Measurements from ENCODE around the gene MATN4. TPM values are rescaled to one million over a fixed set of nuclear protein-coding genes. Genes with fewer than 3 reads are reported as not detected.
A peak's percentile ranks its signal among the peaks of the same experiment; 100 is the strongest.

The MATN4 gene
- total and polyA plus RNA-seq, 7 experiments from 2014 or later = 2.3 TPM; not detected in 6

DNA sequence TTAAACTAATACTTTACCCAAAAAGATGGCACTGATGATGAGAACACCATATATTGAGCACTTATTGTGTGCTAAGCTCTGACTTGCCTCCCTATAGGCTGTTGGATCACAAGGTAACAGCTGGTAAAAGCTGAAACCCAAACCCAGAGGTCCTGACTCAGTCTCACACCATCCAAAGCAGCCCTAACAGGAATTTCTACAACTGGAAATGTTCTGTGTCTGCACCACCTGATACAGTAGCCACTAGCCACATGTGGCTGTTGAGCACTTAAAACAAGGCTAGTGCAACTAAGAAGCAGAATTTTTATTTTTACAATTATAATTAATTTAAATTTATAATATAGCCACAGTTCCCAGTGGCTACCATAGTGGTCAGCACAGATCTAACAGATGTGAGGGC is 15.6 kb upstream of the MATN4 start:
- peaks cover 14 to 16% of the 10 kb centered on the region in 2 donors for H3K4me1 ChIP-seq (ENCODE audit: control insufficient read depth in 2 of 2, insufficient read depth in 2 of 2, low read length in 2 of 2)
- H3K4me1 Mint-ChIP-seq = peaks cover 10 to 35% (median 20%) of the 10 kb centered on the region in 7 donors
- no peaks in the 10 kb centered on the region for H3K9me3 Mint-ChIP-seq
- no peak overlapping the region for H3K27ac Mint-ChIP-seq
- no peaks in the 10 kb centered on the region for H3K36me3 ChIP-seq (ENCODE audit: control insufficient read depth in 2 of 3, insufficient read depth in 3 of 3, low read length in 3 of 3)
- no peaks in the 10 kb centered on the region for H3K27me3 Mint-ChIP-seq
- H3K27me3 ChIP-seq (ENCODE audit: control insufficient read depth in 2 of 2, insufficient read depth in 2 of 2, low read length in 2 of 2) = no peaks in the 10 kb centered on the region
- ATAC-seq (no peak), DNase-seq (no peak)
- intact Hi-C loops (cut with micrococcal nuclease) = loop anchor here in 1 of 2 donors (1.0 kb wide), 1 partner anchor 114 kb away; no protein-coding TSS in a partner anchor
- H3K4me3 Mint-ChIP-seq = no peak overlapping the region
- H3K4me3 ChIP-seq (ENCODE audit: low read length) = no peak overlapping the region
- peaks cover 0 to 8% (median 0%) of the 10 kb centered on the region in 5 donors for H3K36me3 Mint-ChIP-seq
- ChIA-PET POLR2A (no interaction called here), CTCF (interaction anchor here (0.9 to 1.5 kb wide), 3 partner anchors 39 to 447 kb away, joined by 3 to 11 read pairs (median 6); partner anchors contain the start of gene SYS1)
- H3K9me3 ChIP-seq (ENCODE audit: control insufficient read depth in 2 of 3, low read length in 3 of 3) = no peaks in the 10 kb centered on the region
- H3K27ac ChIP-seq (ENCODE audit: low read depth, low read length) = no peak overlapping the region

DNA sequence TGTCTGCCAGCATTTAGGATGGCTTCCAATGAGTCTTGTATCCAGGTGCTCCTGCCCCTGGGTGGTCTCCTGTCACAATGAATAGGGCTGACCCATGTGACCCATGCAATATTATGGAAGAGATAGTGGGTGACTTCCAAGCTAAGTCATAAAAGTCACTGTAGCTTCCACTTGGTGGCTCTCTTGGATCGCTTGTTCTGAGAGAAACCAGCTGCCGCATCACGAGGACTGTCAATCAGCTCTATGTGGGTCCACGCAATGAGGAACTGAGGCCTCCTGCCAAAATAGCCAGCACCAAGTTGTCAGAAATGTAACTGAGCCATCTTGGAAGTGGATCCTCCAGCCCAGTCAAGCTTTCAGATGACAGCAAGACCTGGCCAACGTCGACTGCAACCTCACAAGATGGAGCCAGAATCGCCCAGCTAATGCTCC is 14.9 kb upstream of the MATN4 start:
- no peak overlapping the region for H3K4me3 Mint-ChIP-seq
- H3K9me3 Mint-ChIP-seq = no peaks in the 10 kb centered on the region

DNA sequence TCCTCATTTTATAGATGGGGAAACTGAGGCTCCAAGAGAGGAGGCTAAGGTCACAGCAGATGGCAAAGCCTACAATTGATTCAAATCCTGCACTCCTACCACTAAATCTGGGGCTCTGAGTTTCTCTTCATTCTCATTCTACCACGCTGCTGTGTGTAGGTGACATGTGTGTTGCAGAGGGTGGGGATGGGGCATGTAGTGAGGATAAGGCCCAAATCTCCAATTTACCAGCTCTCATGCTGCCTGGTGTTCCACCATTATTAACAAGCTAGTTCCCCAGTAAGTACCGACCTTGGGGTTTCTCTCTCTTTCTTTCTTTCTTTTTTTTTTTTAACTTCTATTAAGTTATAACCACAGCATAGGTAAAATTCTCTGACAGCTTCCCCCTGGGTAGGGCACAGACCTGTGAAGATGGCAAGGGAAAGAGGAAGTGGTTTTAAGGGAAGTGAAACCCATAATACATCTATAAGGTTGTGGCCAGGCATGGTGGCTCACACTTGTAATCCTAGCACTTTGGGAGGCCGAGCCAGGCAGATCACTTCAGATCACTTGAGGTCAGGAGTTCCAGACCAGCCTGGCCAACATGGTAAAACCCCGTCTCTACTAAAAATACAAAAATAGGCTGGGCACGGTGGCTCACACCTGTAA is 13.0 kb upstream of the MATN4 start:
- ATAC-seq (peak; percentile 78), DNase-seq (peak in 5 of 9 donors; percentile 7 to 42 (median 23))
- Mint-ChIP-seq H3K4me1 (peaks cover 10 to 48% (median 26%) of the 10 kb centered on the region in 7 donors), H3K9me3 (no peaks in the 10 kb centered on the region), H3K4me3 (peak overlapping the region in 6 of 10 donors; percentile 2 to 58 (median 48)), H3K27ac (peak overlapping the region in 4 of 9 donors; percentile 28 to 77 (median 36)), H3K27me3 (peaks cover 6 to 11% (median 8%) of the 10 kb centered on the region in 5 donors), H3K36me3 (peaks cover 0 to 7% (median 0%) of the 10 kb centered on the region in 5 donors)
- H3K27me3 ChIP-seq (ENCODE audit: control insufficient read depth in 2 of 2, insufficient read depth in 2 of 2, low read length in 2 of 2) = no peaks in the 10 kb centered on the region
- H3K4me3 ChIP-seq (ENCODE audit: low read length) = no peak overlapping the region
- H3K27ac ChIP-seq (ENCODE audit: low read depth, low read length) = no peak overlapping the region
- H3K9me3 ChIP-seq (ENCODE audit: control insufficient read depth in 2 of 3, low read length in 3 of 3) = no peaks in the 10 kb centered on the region
- POLR2A ChIA-PET = no interaction called here
- intact Hi-C loops (cut with micrococcal nuclease) = no loop called here
- peaks cover 15 to 16% of the 10 kb centered on the region in 2 donors for H3K4me1 ChIP-seq (ENCODE audit: control insufficient read depth in 2 of 2, insufficient read depth in 2 of 2, low read length in 2 of 2)
- CTCF ChIA-PET = interaction anchor here (0.5 to 7.3 kb wide), 7 partner anchors 41 to 1326 kb away, joined by 3 to 67 read pairs (median 4); partner anchors contain the start of gene SYS1
- H3K36me3 ChIP-seq (ENCODE audit: control insufficient read depth in 2 of 3, insufficient read depth in 3 of 3, low read length in 3 of 3) = no peaks in the 10 kb centered on the region

More for the DNA sequence above, 14.9 kb upstream of the MATN4 start:
- H3K27ac ChIP-seq (ENCODE audit: low read depth, low read length) = no peak overlapping the region
- H3K9me3 ChIP-seq (ENCODE audit: control insufficient read depth in 2 of 3, low read length in 3 of 3) = no peaks in the 10 kb centered on the region
- CTCF ChIA-PET = interaction anchor here (1.1 to 1.5 kb wide), 3 partner anchors 23 to 448 kb away, joined by 4 to 11 read pairs (median 6); no protein-coding TSS in a partner anchor
- no peaks in the 10 kb centered on the region for H3K27me3 ChIP-seq (ENCODE audit: control insufficient read depth in 2 of 2, insufficient read depth in 2 of 2, low read length in 2 of 2)
- H3K4me1 Mint-ChIP-seq = peaks cover 10 to 42% (median 26%) of the 10 kb centered on the region in 7 donors
- POLR2A ChIA-PET = interaction anchor here (1.5 kb wide), 1 partner anchor 114 kb away, joined by 6 read pairs; no protein-coding TSS in a partner anchor
- H3K36me3 Mint-ChIP-seq = peaks cover 0 to 8% (median 0%) of the 10 kb centered on the region in 5 donors
- H3K36me3 ChIP-seq (ENCODE audit: control insufficient read depth in 2 of 3, insufficient read depth in 3 of 3, low read length in 3 of 3) = no peaks in the 10 kb centered on the region
- peaks cover 15 to 16% of the 10 kb centered on the region in 2 donors for H3K4me1 ChIP-seq (ENCODE audit: control insufficient read depth in 2 of 2, insufficient read depth in 2 of 2, low read length in 2 of 2)
- no peak overlapping the region for H3K4me3 ChIP-seq (ENCODE audit: low read length)
- intact Hi-C loops (cut with micrococcal nuclease) = loop anchor here in 1 of 2 donors (1.0 kb wide), 1 partner anchor 114 kb away; no protein-coding TSS in a partner anchor
- no peak overlapping the region for H3K27ac Mint-ChIP-seq
- DNase-seq (no peak), ATAC-seq (peak; percentile 34)
- no peaks in the 10 kb centered on the region for H3K27me3 Mint-ChIP-seq

DNA sequence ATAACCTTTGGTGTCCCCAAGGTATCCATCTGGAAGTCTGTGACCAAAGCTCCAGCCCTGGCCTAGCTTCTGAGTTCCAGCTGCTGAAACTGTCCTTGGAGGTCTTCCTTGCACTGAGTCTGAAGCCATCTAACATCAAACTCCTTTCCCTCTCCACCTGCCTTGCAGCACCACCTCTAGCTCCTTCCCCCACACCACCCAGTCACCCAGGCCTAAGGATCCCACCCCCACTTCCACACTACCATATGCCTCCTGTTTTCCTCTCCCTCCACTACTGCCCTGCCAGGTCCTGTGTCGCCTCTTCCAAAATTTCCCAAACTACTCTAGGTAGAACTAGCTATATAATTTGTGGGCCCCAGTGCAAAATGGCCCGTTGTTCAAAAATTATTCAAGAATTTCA is 10.8 kb upstream of the MATN4 start:
- intact Hi-C loops (cut with micrococcal nuclease) = loop anchor here (1.0 to 2.0 kb wide), 7 partner anchors 30 to 452 kb away; partner anchors contain the start of genes SDC4 (in 1 of the 2) and SYS1 (in 1 of the 2)
- H3K4me3 ChIP-seq (ENCODE audit: low read length) = no peak overlapping the region
- Mint-ChIP-seq H3K4me1 (peaks cover 10 to 53% (median 26%) of the 10 kb centered on the region in 7 donors), H3K9me3 (no peaks in the 10 kb centered on the region), H3K36me3 (peaks cover 0 to 6% (median 0%) of the 10 kb centered on the region in 5 donors), H3K4me3 (peak overlapping the region in 4 of 10 donors; percentile 20 to 77 (median 44)), H3K27ac (peak overlapping the region in 1 of 9 donors; percentile 97), H3K27me3 (peaks cover 25 to 31% (median 28%) of the 10 kb centered on the region in 5 donors)
- no peaks in the 10 kb centered on the region for H3K27me3 ChIP-seq (ENCODE audit: control insufficient read depth in 2 of 2, insufficient read depth in 2 of 2, low read length in 2 of 2)
- no peaks in the 10 kb centered on the region for H3K36me3 ChIP-seq (ENCODE audit: control insufficient read depth in 2 of 3, insufficient read depth in 3 of 3, low read length in 3 of 3)
- H3K9me3 ChIP-seq (ENCODE audit: control insufficient read depth in 2 of 3, low read length in 3 of 3) = no peaks in the 10 kb centered on the region
- H3K27ac ChIP-seq (ENCODE audit: low read depth, low read length) = no peak overlapping the region
- ChIA-PET CTCF (interaction anchor here (0.7 to 7.3 kb wide), 10 partner anchors 10 to 456 kb away, joined by 3 to 67 read pairs (median 4); no protein-coding TSS in a partner anchor), POLR2A (no interaction called here)
- no peak for DNase-seq
- peaks cover 15 to 16% of the 10 kb centered on the region in 2 donors for H3K4me1 ChIP-seq (ENCODE audit: control insufficient read depth in 2 of 2, insufficient read depth in 2 of 2, low read length in 2 of 2)
- ATAC-seq = no peak

DNA sequence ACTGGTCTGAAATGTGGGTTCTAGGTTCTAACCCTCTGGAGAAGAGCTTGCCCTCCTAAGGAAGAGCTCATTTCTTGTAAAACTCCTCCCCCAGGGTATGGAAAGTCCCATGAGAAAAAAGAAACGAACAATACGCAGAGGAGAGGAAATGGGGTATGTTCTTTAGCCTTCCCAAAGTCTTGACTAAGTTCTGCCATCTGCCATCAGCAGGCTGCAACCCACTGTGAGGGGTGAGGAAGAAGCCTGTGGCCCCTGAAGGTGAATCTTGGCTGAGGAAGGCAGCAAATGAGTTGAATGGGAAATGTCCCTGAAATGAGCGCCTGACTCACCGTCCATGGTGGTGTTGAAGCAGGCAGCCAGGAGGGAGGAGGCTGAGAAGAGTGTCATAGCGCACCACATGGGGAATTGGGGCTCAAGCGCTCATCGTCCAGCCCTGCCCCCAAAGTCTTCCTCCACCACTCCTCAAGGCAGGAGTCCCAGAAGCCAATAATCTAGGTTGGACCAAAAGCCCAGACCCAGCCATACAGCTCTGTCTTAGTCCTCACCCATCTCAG is 10.4 kb upstream of the MATN4 start:
- ATAC-seq (no peak), DNase-seq (no peak)
- H3K36me3 Mint-ChIP-seq = peaks cover 0 to 6% (median 0%) of the 10 kb centered on the region in 5 donors
- ChIA-PET POLR2A (interaction anchor here (0.7 kb wide), 1 partner anchor 456 kb away, joined by 3 read pairs; no protein-coding TSS in a partner anchor), CTCF (interaction anchor here (0.7 to 7.3 kb wide), 10 partner anchors 11 to 456 kb away, joined by 3 to 67 read pairs (median 4); no protein-coding TSS in a partner anchor)
- no peaks in the 10 kb centered on the region for H3K9me3 ChIP-seq (ENCODE audit: control insufficient read depth in 2 of 3, low read length in 3 of 3)
- intact Hi-C loops (cut with micrococcal nuclease) = loop anchor here in 1 of 2 donors (2.0 kb wide), 2 partner anchors 30 to 452 kb away; partner anchors contain the start of gene SDC4
- H3K4me3 ChIP-seq (ENCODE audit: low read length) = no peak overlapping the region
- H3K4me1 ChIP-seq (ENCODE audit: control insufficient read depth in 2 of 2, insufficient read depth in 2 of 2, low read length in 2 of 2) = peaks cover 15 to 16% of the 10 kb centered on the region in 2 donors
- no peaks in the 10 kb centered on the region for H3K36me3 ChIP-seq (ENCODE audit: control insufficient read depth in 2 of 3, insufficient read depth in 3 of 3, low read length in 3 of 3)
- peaks cover 10 to 53% (median 26%) of the 10 kb centered on the region in 7 donors for H3K4me1 Mint-ChIP-seq
- no peaks in the 10 kb centered on the region for H3K27me3 ChIP-seq (ENCODE audit: control insufficient read depth in 2 of 2, insufficient read depth in 2 of 2, low read length in 2 of 2)
- peaks cover 27 to 36% (median 33%) of the 10 kb centered on the region in 5 donors for H3K27me3 Mint-ChIP-seq
- peak overlapping the region in 2 of 10 donors; percentile 60 to 77 for H3K4me3 Mint-ChIP-seq
- peak overlapping the region in 1 of 9 donors; percentile 97 for H3K27ac Mint-ChIP-seq
- H3K9me3 Mint-ChIP-seq = no peaks in the 10 kb centered on the region
- H3K27ac ChIP-seq (ENCODE audit: low read depth, low read length) = no peak overlapping the region

DNA sequence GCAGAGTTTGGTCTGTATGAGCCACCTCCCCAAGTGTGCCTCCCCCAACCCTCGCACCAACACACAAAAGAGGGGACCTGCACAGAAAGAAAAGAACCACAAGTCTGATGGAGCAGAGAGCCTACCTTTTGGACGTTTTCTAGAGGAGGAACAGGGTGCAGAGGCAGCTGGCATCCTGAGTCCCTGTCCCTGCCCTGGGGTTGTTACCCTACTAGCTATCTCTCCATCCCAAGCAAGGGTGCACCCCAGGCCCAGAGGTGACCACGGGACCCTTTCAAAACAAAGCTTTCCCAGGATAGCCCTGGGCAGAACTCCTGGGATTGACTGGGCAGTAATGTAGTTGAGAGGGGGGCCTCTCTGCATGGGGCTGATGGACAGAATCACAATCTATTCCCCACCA is 9.7 kb upstream of the MATN4 start:
- intact Hi-C loops (cut with micrococcal nuclease) = loop anchor here in 1 of 2 donors (2.0 kb wide), 2 partner anchors 31 to 453 kb away; partner anchors contain the start of gene SDC4
- no peak overlapping the region for H3K4me3 ChIP-seq (ENCODE audit: low read length)
- ChIA-PET CTCF (interaction anchor here (0.6 to 7.3 kb wide), 7 partner anchors 12 to 453 kb away, joined by 3 to 67 read pairs (median 8); no protein-coding TSS in a partner anchor), POLR2A (interaction anchor here (0.7 kb wide), 1 partner anchor 457 kb away, joined by 3 read pairs; no protein-coding TSS in a partner anchor)
- peaks cover 0 to 6% (median 0%) of the 10 kb centered on the region in 5 donors for H3K36me3 Mint-ChIP-seq
- no peaks in the 10 kb centered on the region for H3K9me3 ChIP-seq (ENCODE audit: control insufficient read depth in 2 of 3, low read length in 3 of 3)
- no peaks in the 10 kb centered on the region for H3K36me3 ChIP-seq (ENCODE audit: control insufficient read depth in 2 of 3, insufficient read depth in 3 of 3, low read length in 3 of 3)
- peak overlapping the region in 1 of 9 donors; percentile 97 for H3K27ac Mint-ChIP-seq
- peaks cover 27 to 38% (median 34%) of the 10 kb centered on the region in 5 donors for H3K27me3 Mint-ChIP-seq
- H3K27me3 ChIP-seq (ENCODE audit: control insufficient read depth in 2 of 2, insufficient read depth in 2 of 2, low read length in 2 of 2) = no peaks in the 10 kb centered on the region
- peak overlapping the region in 1 of 10 donors; percentile 79 for H3K4me3 Mint-ChIP-seq
- H3K27ac ChIP-seq (ENCODE audit: low read depth, low read length) = no peak overlapping the region
- H3K4me1 Mint-ChIP-seq = peaks cover 10 to 53% (median 26%) of the 10 kb centered on the region in 7 donors
- DNase-seq (no peak), ATAC-seq (no peak)
- H3K4me1 ChIP-seq (ENCODE audit: control insufficient read depth in 2 of 2, insufficient read depth in 2 of 2, low read length in 2 of 2) = peaks cover 15 to 16% of the 10 kb centered on the region in 2 donors
- no peaks in the 10 kb centered on the region for H3K9me3 Mint-ChIP-seq
